Right atrium auricular region (tissue), 2 donors: ENCODE results near the gene RWDD4. TPM values are rescaled to one million over a fixed set of nuclear protein-coding genes. Genes with fewer than 3 reads are reported as not detected.

Experiments used
- DNase-seq: peaks from one replicate; pipeline ENCODE4 v3.0.0-alpha.2; 2019; ENCODE audit warnings: low spot score
- H3K27ac ChIP-seq, 2 donors: fragments of 200-600 bp; sonication (generic); 1 replicate in 1 of 2; 2 replicates in 1 of 2; pipeline ENCODE4 v1.5.1; 2016 to 2019
- H3K27me3 ChIP-seq, 2 donors: fragments of 200-600 bp; sonication (generic); one replicate each; pipeline versions ENCODE4 v1.5.1 to v1.6.0; 2017 to 2019
- H3K36me3 ChIP-seq: fragments of 200-600 bp; sonication (generic); one replicate; pipeline ENCODE4 v1.5.1; 2016
- H3K4me1 ChIP-seq, 2 donors: fragments of 200-600 bp; sonication (generic); one replicate each; pipeline versions ENCODE4 v1.5.1 to v1.6.0; 2017 to 2019
- H3K4me3 ChIP-seq, 2 donors: fragments of 200-600 bp; sonication (generic); 1 replicate in 1 of 2; 2 replicates in 1 of 2; pipeline ENCODE4 v1.5.1; 2017 to 2019; ENCODE audit warnings: mild to moderate bottlenecking in 1 of 2, moderate library complexity in 1 of 2
- H3K9me3 ChIP-seq, 2 donors: fragments of 200-600 bp; sonication (generic); one replicate each; pipeline ENCODE4 v1.5.1; 2019
- total RNA-seq, 2 donors: library from RNA; depleted of rRNA; stranded (reverse); fragments of >200 nt; gene quantifications; one replicate each; pipeline ENCODE4 v1.1.0, GENCODE V29; 2016
- TF ChIP-seq, protein P1 (sequence below), 2 donors: fragments of 200-600 bp; sonication (generic); IDR thresholded peaks; one replicate each; pipeline ENCODE4 v1.5.1; 2019; ENCODE audit warnings: antibody characterized with exemption in 2 of 2

Gene RWDD4
- total RNA-seq, 2 donors from 2014 or later, result 15.3 to 24.9 TPM

DNA sequence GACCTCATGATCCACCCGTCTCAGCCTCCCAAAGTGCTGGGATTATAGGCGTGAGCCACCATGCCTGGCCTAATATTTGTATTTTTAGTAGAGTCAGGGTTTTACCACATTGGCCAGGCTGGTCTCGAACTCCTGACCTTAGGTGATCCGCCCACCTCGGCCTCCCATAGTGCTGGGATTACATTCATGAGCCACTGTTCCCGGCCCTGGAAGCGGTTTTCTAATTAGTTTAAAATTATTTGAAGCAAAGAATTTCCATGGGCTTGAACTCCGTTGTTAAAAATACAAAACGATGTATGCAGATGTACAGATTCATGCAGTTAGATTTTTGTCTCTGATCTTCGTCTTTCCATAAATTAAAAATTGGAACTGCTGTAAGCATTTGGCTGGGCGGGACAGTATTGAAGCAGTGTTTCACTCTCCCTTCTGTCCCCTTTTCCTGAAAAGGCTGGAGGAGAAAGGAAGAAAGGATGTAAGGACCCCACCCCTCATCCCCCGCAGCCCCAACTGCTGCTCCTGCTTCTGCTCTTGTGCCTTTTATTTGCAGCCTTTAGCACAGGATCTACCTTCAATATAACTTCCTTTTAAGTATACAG, 12.1 kb upstream of the RWDD4 start:
- TF ChIP-seq, protein P1, sequence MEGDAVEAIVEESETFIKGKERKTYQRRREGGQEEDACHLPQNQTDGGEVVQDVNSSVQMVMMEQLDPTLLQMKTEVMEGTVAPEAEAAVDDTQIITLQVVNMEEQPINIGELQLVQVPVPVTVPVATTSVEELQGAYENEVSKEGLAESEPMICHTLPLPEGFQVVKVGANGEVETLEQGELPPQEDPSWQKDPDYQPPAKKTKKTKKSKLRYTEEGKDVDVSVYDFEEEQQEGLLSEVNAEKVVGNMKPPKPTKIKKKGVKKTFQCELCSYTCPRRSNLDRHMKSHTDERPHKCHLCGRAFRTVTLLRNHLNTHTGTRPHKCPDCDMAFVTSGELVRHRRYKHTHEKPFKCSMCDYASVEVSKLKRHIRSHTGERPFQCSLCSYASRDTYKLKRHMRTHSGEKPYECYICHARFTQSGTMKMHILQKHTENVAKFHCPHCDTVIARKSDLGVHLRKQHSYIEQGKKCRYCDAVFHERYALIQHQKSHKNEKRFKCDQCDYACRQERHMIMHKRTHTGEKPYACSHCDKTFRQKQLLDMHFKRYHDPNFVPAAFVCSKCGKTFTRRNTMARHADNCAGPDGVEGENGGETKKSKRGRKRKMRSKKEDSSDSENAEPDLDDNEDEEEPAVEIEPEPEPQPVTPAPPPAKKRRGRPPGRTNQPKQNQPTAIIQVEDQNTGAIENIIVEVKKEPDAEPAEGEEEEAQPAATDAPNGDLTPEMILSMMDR (IDR thresholded peaks at IDR 0.05), result no peak
- no peaks in the 10 kb centered on the region for H3K9me3 ChIP-seq
- H3K4me3 ChIP-seq, result no peak overlapping the region
- DNase-seq, result no peak
- no peak overlapping the region for H3K27ac ChIP-seq
- H3K27me3 ChIP-seq, result no peaks in the 10 kb centered on the region
- peaks cover 37% of the 10 kb centered on the region for H3K36me3 ChIP-seq
- H3K4me1 ChIP-seq, result no peaks in the 10 kb centered on the region

DNA sequence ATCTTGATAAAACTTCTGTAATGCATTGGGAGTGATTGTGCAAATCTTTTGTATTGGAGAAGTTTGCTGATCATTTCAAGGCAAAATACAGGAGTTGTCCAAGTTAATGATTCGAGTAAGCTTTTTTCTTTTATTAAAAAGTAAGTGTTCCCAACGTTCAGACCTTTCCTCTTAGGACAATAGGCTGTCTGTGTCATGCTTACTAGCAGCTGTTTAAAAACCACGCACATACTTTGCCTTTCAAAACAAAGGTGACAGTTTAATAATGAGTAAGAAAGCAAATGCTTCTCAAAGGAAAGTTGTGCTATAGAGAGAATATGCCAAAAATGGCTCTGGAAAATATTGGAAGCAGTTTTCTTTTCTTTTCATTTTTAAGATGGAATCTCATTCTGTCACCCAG, 11.3 kb upstream of the RWDD4 start:
- Histone ChIP-seq H3K36me3 (peaks cover 45% of the 10 kb centered on the region), H3K27ac (no peak overlapping the region)

DNA sequence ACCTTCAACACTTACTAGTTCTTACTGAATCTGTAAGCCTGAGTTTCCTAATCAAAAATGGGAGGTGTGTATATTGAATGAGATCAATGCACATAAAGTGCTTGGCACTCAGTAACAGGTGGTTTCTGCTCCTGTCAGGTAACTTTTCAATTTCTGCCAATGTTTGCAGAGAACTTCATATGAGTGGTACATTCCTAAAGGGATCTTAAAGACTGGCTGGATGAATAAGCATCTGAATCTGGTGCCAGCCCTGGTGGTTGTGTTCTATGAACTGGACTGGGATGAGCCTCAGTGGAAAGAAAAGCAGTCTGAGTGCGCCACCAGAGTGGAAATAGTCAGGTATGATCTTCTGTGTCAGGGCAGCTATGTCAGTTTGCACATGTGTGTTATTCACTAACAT, 7.1 kb upstream of the RWDD4 start:
- DNase-seq, result no peak
- no peaks in the 10 kb centered on the region for H3K9me3 ChIP-seq
- peaks cover 46% of the 10 kb centered on the region for H3K36me3 ChIP-seq
- H3K27me3 ChIP-seq, result no peaks in the 10 kb centered on the region
- H3K27ac ChIP-seq, result no peak overlapping the region
- no peak overlapping the region for H3K4me3 ChIP-seq
- peaks cover 0 to under 1% of the 10 kb centered on the region in 2 donors for H3K4me1 ChIP-seq
- TF ChIP-seq, protein P1 (IDR thresholded peaks at IDR 0.05), result no peak

More for the DNA sequence above, 11.3 kb upstream of the RWDD4 start:
- H3K4me3 ChIP-seq, result no peak overlapping the region
- TF ChIP-seq, protein P1 (IDR thresholded peaks at IDR 0.05), result no peak
- no peaks in the 10 kb centered on the region for H3K4me1 ChIP-seq
- H3K9me3 ChIP-seq, result no peaks in the 10 kb centered on the region
- H3K27me3 ChIP-seq, result no peaks in the 10 kb centered on the region
- no peak for DNase-seq

DNA sequence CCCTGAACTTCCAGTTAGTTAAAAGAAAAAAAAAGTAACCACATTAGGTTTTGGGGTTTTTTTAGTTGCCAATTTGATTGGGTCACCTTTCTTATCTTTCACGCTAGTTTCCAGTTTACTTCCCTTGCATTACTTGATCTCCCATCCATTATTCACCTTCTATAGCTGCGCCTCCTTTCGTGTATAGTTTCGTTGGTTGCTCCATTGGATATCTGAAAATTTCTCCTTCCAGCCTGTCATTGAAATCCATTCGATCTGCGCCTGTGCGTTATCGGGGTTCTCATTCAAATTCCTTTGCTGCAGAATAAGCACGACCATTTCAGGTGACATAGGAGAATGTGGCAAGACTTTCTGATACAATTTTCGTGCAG, 872 bp upstream of the RWDD4 start:
- no peak for DNase-seq
- TF ChIP-seq, protein P1 (IDR thresholded peaks at IDR 0.05), result no peak
- Histone ChIP-seq H3K27me3 (no peaks in the 10 kb centered on the region), H3K4me1 (peaks cover 0 to 26% of the 10 kb centered on the region in 2 donors), H3K36me3 (no peaks in the 10 kb centered on the region), H3K27ac (peak overlapping the region; percentile 90 to 97), H3K4me3 (peak overlapping the region; percentile 61 to 83), H3K9me3 (no peaks in the 10 kb centered on the region)

DNA sequence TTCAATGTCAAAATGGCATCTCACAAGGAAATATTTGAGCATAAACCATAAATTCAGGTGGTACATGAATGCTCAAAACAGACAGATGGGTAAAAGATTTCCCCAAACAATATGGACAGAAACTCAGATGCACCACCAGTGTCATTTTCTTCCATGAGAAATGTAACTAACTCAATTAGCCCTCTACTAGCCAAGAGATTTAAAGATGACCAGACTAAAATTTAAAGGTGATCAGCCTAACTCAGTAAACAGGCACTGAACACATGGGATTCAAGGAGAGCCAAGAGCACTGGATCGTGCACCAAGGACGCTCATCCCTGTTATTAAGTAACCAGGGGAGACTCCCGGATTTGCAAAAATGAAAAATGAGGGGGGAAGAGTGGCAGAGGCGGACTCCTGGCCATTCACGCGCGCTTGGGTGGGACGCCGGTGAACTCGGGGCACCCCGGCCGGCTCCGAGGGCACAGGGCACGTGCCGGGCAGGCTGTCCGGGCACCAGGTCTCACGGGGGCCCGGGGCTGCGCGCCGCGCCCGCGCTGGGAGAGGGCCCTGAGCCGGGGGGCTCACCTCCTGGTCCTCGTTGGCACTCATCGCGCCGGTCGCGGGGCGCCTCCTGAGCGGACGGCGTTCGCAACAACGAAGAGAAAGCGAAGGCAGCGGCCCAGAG, 490 bp downstream of the RWDD4 start:
- peak overlapping the region; percentile 61 to 83 for H3K4me3 ChIP-seq
- no peaks in the 10 kb centered on the region for H3K27me3 ChIP-seq
- peaks cover 3% of the 10 kb centered on the region for H3K36me3 ChIP-seq
- no peaks in the 10 kb centered on the region for H3K9me3 ChIP-seq
- TF ChIP-seq, protein P1 (IDR thresholded peaks at IDR 0.05), result no peak
- DNase-seq, result no peak
- peaks cover 0 to 26% of the 10 kb centered on the region in 2 donors for H3K4me1 ChIP-seq
- peak overlapping the region; percentile 90 to 97 for H3K27ac ChIP-seq
